ENCODE measurements around the gene SLC17A2.

SLC17A2 gene

DNA sequence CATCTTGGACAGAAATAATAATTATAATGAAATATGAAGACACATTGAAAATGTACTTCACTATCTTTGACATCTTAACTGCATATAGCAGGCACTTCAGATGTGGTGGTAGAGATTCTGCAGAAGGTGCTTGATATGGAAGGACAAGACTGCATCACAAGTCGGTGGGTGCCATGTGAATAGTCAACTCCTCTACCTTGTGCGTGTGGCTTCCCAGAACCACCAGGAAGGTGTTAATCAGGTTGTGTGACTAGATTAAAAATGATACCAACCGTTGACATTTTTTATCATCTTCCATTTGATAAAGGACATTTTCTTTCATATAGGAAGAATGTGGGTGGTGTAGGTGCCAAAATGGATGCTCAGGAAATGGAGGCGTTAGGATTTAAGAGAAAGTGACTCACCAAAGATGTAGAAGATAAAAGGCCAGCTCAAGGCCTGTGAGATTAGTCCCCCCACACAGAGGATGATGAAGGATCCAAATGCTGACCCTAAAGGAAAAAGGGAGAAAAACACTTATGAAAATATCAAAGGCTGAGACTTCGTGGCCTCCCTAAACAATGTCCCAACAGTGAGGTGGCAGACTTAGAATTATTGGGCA is 12.3 kb downstream of the SLC17A2 start:
- DNase-seq = no peak

DNA sequence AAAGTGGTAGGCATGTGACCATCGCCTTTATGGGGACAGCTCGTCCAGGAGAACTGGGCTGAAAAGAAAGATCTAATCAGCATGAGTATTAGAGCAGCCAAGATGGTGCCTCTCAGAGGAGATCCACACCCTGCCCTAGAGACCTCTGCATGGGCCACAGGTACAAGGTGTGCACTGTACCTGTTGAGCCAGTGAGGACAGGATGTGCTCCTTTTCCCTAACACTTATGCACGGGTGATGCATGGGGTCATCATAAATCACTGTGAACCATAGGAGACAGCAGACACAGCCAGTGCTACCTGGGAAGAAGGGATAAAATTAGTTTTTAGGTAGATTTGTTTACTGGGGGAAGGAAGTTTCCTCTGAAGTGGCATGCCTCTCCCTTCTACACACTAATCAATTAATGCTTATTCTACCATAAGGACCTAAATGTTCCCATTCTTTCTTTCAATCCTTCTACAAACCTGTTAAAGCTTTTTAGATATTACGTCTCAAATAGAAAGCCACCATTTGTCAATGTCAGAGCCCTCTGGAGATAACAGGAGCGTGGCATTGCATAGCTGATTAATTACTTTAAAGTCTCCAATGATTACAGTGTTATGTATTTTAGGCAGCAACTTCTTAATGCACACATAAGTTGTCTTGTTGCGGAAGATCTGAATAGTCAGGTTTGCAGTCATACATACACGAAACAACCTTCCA is 13.6 kb downstream of the SLC17A2 start:
- DNase-seq = no peak

DNA sequence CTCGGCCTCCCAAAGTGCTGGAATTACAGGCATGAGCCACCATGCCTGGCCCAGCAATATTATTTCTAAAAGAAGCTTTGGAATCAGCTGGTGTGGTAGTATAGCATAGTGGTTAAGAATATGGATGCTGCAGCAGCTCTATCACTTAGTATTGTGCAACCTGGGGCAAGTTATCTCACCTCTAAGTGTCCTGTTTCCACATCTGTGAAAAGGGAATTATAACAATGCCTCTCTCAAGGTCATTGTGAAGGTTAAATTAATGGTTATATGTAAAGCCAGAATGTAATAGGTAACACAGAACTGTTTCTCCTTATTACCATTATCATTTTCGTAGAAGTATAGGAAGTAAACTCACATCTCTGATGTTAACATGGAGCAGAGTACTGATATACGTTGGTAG is 14.2 kb downstream of the SLC17A2 start:
- DNase-seq = no peak

DNA sequence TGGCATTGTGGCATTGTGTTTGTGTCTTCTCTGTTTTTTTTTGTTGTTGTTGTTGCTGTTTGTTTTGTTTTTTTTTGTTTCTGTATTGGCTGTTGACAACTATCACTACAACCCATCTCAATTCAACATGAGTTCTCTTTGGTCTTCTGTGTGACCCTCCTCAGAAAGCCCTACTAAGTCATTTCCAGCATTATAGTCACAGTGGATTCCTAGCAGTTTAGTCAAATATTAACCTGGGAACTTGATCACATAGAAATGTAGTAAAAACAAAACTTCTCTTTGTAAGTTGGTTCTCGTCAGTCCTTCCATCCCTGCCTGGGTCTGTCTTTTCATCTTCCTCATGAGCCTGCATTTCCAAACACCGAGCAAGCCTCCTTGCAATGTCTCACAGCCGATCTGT is 16.8 kb downstream of the SLC17A2 start:
- no peak for DNase-seq

DNA sequence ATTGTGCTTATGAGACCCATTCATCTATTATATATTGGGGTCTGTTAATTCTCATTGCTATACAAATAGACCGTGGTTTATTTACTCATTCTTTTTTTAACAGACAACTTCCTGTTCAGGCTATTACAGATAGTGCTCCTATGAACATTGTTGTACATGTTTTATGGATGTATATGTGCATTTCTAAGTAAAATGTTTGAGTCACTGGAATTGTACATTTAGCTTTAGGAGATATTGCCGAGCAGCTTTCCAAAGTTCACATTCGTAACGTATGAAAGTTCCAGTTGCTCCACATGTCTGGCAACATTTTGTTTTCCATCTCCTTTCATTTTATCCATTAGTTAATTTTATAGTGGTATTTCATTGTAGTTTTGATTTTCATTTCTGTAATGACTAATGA is 19.1 kb downstream of the SLC17A2 start:
- no peak for DNase-seq

DNA sequence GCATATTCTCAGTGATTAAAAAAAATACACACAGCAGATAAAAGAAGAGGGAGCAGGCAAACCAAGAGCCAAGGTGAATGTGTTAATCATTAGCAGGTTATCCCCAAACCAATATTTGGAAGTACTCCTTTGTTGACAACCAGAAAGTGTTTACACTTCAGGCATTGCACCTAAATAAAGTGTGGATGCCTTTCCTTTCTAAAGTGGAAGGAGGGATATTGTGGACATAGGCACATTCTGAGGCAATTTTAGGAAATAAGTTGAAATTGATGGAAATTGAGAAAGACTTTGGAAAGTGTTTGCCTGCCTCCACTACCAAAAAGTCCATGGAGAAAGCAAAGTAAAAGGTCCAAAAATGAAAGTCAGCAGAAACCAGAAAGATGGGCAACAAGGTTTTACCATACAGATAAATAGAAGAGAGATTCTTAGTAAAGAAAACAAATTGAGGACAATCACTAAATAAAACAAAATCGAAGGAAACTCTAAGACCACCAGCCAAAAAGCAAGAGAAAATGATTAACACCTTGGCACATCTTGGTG is 22.9 kb downstream of the SLC17A2 start:
- DNase-seq = no peak

DNA sequence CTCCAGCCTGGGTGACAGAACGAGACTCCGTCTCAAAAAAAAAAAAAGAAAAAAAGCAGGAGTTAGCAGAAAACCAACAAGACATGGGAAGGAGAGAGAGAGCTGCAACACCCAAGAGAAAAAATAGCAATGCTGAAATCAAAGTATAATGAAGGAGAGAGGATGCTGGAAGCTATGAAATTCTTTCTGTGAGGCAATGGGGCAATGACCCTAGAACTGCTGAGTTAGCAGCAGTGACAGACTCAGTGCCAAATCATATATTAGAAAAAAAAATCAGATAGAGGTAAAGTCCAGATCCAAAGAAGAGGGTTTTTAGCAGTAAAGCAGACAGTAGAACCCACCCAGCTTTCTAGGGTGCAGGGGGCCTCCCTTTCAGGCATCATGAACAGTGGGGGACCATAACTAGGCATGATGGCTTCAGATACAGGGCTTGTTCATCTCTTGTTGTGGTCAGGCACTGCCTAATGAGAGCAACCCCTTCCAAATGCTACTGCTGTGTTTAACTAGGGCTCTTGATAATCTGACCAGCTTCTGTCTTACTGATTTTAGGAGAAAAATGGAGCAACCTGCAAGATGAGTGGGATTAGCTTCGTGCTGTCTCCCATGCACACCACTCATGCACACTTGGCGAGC is 26.9 kb downstream of the SLC17A2 start:
- no peak for DNase-seq

DNA sequence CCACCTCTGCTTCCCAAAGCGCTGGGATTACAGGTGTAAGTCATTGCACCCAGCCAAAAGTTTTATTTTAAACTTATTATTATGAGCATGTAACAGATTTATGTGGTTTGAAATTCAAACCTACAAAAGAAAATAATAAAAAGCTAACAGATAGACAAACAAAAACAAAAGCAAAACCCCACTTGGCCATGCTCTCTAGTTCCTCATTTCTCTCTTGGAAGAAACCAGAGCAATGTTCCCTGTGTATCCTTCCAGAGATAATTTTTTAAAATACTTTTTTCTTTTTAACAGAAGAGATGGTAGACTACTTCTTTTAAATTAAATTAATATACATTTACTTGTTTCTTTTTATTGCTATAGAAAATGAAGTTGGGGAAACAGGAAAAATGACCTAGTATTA is 28.4 kb downstream of the SLC17A2 start:
- no peak for DNase-seq

DNA sequence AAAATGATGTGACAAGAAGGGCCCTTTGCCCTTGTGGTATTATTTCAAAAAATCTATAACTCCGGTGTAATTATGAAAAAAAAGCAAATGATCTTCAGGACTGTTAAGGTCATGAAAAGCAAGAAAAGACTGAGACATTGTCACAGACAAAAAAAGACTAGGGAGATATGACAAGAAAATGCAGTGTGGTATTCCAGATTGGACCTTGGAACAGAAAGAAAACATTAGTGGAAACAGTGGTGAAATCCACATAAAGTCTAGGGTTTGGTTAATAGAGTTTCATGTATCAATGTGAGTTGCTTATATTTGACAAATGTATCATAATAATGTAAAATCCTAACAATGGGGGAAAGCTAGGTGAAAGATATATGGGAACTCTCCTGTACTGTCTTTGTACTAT is 29.6 kb downstream of the SLC17A2 start:
- DNase-seq = no peak

DNA sequence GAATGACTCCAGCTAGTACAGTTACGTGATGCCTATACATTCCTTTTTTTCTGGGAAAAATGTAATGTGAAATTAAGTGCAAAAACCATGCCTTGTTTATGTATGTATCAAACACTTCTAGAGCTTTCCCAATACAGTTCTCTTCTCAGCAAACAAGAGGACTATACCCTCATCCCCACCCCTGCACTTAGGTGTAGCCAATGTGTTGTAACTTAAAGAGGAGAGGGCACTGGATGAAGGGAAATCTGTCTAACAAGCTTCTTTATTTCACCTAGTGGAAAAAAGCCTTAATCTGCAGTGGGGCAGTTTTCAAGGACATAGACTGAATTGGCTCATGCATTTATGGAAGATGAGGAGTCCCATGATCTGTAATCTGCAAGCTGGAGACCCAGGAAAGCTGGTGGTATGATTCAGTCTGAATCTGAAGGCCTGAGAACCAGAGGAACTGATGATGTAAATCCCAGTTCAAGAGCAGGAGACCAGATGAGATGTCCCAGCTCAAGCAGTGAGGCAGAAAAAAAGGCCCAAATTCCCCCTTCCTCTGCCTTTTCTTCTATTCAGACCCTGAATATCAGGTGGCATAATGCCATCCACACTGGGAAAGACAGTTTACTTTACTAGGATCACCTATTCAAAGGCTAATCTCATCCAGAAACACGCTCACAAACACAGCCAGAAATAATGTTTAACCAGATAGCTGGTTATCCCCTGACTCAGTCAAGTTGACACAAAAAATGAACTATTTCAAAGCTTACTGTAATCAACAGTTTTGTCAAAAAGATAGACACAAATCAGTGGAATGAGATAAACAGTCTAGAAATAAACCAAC is 30.7 kb downstream of the SLC17A2 start:
- DNase-seq = no peak

DNA sequence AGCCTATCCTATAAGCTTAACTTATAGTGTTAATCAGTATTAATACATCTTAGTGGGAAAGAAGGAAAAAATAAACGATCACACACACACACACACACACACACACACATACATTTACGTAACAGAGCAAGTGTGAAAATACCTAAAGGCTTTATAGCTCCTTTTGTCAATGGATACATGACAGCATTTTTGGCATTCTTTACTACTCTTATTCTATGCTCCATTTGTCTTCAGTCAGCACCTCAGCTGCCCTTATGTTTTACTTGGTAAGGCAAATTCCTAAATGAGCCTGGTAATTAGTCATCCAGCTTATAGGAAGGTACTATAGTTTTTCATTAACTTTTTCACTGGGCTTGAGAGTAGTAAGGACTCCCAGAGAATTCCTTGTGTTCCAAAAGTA is 31.4 kb downstream of the SLC17A2 start:
- DNase-seq = no peak

DNA sequence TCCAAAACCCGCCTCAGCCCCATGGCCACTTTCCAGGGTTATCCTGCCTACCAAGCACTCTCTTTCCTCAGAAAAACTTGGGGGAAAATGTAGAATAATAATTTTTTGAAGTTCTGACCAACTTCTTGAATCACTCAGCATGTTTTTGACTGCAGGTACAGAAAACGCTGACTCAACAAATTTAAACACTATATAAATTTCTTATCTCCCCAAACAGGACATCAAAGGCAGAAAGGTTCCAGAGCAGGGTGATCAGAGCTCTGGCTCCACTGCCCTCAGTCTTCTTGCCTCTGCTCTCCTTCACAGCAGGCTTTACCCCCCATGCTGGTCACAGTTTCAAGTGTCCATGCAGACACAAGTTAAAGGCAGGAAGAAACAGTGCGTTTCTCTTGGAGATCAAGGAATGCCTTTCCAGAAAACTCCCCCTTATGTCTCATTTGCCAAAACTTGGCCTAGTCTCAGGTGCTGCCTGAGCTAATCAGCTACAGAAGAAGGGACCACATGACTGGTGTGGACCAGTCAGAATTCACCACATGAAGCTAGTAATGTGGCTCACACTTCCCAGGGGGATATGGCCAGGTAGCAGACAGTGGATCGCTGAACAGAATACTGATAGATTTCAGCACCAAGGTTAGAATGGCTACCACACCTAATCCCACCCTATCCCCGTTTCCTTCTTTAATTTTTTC is 32.1 kb downstream of the SLC17A2 start:
- DNase-seq = no peak

DNA sequence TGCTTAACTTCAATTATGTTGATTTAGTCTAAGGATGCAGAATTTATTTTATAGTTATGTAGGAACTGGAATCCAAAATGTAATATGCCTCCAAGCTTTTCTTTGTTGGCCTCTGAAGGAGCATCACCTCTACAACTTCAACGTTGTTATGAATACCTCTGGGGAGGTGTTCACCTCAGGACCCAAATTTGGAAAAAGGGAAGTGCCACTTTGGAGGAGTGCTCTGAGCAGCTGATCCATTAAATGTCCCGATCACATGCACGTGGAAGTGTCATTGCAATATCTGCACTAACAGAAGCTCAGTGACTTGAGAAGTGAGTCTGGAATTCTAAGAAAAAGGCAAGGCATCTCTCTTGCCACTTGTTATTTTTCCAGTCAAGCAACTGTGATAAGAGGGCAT is 34.2 kb downstream of the SLC17A2 start:
- no peak for DNase-seq

DNA sequence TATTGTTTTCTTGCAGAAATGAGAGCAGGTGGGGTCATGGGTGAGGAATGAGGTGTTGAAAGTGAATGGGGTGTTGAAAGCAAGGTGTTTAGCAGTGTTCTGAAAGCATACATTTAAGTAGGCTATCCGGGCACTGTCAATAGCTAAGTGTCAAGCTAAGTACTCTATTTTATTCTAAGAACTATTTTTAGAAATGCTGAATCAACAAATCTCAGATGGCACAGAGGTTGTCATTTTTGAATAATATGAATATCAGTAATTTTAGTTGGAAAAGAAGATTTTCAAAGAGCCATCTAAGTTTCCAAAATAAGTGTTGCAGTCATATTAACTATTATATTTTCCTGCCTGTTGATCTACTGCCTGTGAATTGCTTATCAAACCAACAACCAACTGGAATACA is 34.7 kb downstream of the SLC17A2 start:
- DNase-seq = no peak

DNA sequence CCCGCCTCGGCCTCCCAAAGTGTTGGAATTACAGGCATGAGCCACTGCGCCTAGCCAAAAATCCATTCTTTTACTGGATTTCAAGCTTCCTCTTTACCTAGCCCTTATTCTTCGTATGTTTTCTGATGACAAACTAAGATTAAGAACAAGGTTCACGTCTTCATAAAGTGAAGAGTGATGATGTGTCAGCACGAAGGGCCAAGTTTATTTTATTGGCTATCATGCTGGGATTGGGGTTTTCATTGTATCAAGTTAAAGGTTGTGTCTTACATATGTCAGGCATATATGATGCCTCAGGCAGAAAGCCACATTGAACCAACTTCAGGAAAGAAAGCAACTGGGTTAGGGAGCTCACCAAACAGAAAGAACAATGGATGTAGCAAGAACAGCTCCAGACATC is 36.7 kb downstream of the SLC17A2 start:
- DNase-seq = no peak

DNA sequence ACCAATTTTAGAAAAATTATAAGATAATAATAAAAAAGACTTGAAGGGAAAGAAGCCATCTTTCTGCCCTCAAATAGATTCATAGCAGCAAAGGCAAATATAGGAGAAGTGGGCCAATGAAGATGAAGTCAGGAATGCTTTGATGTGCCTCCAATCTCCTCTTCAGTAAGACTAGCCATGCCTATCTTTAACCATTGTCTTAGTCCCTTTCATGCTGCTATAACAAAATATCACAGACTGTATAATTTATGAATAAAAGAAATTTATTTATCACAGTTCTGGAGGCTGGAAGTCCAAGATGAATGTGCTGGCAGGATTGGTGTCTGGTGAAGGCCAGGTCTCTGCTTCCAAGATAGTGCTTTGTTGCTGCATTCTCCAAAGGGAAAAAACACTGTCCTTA is 37.6 kb downstream of the SLC17A2 start:
- DNase-seq = no peak

DNA sequence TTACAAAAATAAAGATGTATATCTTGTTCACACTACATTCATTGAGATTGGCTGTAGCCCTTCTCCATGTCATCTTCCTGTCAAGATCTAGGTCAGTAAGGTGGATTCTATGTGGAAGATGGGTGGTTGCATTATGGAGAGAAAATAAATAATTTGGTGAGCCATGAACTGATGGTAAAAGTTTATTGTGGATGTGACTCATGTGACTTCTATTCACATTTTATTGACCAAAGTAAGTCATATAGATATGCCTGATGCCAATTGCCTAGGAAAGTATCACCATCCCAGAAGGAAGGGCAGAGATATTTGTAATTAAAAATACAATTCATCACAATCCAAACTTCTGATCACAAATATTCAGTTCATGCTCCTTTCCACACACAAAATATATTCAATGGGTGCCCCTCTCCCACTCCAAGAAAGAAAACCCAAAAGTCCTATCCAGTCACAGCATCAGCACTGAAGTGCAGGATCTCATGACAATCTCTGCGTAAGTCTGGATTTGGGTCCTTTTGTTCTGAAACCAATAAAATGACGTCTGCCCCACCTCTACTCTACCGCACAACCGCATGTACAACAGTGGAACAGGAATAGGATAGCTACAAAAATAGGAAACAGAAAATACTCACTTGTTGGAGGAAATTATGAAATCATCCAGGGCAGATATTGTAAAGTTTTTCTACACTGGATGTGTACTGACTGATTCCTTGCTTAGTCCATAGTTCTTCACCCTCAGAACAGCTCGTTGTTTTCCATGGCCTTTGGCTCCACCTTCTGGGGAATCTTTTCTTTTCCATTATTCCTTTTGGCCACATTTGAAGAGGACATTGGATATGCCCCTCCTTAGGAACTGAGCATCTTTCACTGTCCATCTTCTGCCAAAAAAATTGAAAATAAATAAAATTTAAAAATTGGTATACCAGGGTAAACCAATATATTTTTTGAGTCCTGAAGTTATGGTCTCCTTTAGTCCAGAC is 40.3 kb downstream of the SLC17A2 start:
- peak in 3 of 14 donors; percentile 0 to 21 (median 13) for DNase-seq

DNA sequence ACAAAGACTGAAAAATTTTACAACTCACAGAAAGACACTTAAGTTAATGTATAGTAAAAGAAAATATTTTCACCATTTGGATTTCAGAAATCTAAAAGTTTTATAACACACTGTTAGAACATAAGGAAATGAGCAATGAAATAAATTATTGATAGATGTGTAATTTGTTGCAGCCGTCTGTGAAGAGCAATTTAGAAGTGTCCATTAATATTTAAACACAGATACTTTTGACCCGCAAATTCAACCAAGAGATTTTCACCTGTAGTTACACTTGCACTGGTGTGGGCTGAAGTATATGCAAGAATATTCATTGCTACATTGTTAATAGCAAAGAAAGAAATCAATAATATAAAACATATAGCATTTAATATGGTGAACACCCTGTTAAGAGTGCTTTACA is 41.9 kb downstream of the SLC17A2 start:
- no peak for DNase-seq

DNA sequence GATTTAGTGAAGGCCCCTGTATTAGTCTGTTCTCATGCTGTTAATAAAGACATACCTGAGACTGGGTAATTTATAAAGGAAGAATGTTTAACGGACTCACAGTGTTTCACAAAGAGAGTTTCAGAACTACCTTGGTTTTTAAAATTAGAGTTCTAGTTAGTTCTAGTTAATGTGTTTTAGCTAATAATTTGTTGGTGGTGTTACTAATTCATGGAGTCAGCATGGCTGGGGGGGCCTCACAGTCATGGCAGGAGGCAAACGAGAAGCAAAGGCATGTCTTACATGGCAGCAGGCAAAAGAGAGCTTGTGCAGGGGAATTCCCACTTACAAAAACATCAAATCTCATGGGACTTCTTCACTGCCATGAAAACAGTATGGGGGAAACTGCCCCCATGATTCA is 44.4 kb downstream of the SLC17A2 start:
- DNase-seq = no peak

DNA sequence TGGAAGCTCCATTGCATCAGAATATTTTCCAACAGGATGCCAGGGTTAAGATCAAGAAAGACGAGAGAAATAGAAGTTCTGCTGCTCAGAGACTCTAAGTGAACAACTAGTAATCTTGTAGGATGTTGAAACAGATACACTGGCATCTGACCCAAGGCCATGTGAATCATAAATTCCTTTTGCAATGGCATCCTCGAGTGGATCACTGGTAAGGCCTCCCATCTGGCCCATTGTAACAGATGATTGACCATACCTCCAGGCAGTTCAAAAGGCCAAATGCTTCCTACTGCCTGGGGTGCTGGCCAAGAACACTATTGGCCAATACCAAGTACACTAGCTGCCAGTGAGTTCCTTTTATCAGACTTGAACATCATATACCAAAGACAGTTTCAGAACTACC is 46.5 kb downstream of the SLC17A2 start:
- DNase-seq = no peak

DNA sequence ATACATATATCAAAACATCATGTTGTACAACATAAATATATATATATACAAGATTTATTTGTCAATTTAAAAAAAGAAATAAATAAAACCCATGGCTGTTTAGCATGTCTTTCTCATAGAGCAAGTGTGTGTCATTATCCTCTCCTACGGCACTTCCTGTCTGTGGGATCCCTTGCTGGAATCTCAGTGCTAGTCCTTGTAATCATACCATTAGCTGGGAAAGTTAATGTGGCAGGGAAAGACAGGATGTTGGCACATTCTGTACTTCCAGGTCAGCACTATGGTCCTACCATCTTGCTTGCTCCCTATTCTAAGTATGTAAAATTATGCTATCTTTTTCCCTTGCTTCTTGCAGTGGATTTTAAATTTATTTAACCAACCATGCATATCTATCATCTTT is 47.0 kb downstream of the SLC17A2 start:
- no peak for DNase-seq

Data from C1 segment of cervical spinal cord (tissue), 14 donors.